AG10803 (cell line): ENCODE results near the gene HINT2.

Experiments used
- DNase-seq: peaks from one replicate; pipeline ENCODE4 v3.0.0; 2010; ENCODE audit warnings: low read depth
- H3K4me3 ChIP-seq: 2 replicates; pipeline ENCODE4 v1.5.1; 2011; ENCODE audit warnings: mild to moderate bottlenecking, low read length, control low read depth
- TF ChIP-seq, protein P1 (sequence below): conservative IDR thresholded peaks from 2 replicates; pipeline ENCODE4 v1.5.1; 2011; ENCODE audit warnings: mild to moderate bottlenecking, low read length, control low read depth, inconsistent platforms

Gene HINT2

DNA sequence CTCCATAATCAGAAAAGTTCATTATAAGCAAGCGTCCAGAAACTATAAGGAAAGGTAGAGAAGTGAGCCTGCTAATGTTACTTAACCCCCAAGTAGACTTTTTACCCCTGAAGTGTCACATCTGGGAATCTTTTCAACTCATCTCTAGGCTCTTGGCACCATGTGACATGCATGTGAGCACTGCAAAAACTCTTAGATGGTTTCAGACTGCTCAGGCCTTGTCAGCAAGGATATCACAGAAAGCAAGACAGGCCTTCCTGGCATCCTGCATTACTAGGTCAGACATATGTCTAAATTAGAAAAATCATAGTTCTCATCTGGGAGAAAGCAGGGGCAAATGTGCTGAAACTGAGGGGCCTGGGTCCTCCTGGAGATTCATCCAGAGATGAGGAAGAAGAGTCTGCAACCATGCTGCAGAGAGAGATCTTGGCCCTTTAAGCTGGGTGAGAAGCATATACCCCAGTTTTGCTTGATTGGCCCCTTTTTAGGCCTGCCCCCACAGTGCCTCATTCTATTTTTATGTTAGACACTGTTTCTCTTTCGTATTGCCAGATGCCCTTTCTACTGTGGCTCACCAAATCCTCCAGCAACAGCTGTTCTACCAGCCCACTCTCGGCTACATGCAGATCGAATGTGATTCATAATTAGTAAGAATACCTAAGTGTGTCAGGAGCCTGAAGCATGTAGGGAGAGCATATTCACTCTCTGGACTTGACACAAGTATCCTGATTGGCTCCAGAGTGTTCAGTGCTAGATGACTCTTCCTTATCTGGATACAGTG, 33.1 kb upstream of the HINT2 start:
- TF ChIP-seq, protein P1, sequence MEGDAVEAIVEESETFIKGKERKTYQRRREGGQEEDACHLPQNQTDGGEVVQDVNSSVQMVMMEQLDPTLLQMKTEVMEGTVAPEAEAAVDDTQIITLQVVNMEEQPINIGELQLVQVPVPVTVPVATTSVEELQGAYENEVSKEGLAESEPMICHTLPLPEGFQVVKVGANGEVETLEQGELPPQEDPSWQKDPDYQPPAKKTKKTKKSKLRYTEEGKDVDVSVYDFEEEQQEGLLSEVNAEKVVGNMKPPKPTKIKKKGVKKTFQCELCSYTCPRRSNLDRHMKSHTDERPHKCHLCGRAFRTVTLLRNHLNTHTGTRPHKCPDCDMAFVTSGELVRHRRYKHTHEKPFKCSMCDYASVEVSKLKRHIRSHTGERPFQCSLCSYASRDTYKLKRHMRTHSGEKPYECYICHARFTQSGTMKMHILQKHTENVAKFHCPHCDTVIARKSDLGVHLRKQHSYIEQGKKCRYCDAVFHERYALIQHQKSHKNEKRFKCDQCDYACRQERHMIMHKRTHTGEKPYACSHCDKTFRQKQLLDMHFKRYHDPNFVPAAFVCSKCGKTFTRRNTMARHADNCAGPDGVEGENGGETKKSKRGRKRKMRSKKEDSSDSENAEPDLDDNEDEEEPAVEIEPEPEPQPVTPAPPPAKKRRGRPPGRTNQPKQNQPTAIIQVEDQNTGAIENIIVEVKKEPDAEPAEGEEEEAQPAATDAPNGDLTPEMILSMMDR: no peak
- DNase-seq: peak; percentile 89
- H3K4me3 ChIP-seq: no peak overlapping the region

GRCh38 chr9:35845824-35846771, 31.3 kb upstream of the HINT2 start:
- DNase-seq: no peak
- no peak overlapping the region for H3K4me3 ChIP-seq
- TF ChIP-seq, protein P1: no peak

DNA sequence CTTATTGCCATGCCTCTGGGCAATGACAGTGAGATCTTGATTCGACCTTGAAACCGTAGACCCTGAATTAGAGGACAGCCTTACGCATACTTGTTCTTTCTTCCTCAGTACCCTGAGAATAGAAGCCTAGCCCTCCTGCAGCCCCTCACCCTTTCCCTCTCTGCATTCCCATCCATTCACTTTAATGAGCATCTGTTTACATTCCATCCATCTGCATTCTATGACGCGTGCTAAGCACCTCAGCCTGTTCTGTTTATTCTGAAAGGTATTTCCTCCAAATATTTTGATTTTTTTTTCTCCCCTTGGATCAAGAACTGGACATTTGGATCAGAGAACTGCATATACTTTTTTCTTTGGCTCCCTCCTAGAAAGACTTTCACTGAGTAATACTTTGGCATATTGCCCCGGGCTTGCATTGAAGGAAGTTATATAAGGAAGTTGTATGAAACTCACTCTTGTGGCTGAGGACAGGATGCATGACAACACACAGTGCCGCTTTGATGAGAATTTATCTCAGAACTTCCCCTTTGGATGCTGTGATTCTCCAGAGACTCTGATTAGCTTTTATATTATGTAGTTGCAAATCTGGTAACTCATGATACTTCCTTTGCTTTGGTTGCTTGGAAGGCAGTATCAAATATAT, 29.9 kb upstream of the HINT2 start:
- H3K4me3 ChIP-seq: no peak overlapping the region
- TF ChIP-seq, protein P1: no peak
- peak; percentile 90 for DNase-seq

DNA sequence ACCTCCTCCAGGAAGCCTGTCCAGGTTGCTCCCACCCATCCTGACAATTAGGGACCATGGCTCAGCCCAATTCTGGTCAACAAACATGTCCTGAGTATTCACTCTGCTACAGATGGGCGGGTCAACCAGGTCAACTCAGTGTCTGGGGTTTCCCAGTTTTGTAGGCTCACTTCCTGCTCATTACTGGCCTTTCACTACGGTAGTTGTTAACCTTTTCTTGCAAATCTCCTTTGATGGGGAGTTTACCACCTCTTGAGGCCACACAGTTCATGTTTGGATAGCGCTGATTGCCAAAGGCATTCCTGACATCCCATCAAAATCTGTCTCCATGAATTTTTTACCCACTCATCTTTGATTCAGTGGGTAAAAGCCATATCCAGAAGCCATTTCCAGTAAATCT, 28.0 kb upstream of the HINT2 start:
- no peak for DNase-seq
- H3K4me3 ChIP-seq: no peak overlapping the region
- TF ChIP-seq, protein P1: no peak

DNA sequence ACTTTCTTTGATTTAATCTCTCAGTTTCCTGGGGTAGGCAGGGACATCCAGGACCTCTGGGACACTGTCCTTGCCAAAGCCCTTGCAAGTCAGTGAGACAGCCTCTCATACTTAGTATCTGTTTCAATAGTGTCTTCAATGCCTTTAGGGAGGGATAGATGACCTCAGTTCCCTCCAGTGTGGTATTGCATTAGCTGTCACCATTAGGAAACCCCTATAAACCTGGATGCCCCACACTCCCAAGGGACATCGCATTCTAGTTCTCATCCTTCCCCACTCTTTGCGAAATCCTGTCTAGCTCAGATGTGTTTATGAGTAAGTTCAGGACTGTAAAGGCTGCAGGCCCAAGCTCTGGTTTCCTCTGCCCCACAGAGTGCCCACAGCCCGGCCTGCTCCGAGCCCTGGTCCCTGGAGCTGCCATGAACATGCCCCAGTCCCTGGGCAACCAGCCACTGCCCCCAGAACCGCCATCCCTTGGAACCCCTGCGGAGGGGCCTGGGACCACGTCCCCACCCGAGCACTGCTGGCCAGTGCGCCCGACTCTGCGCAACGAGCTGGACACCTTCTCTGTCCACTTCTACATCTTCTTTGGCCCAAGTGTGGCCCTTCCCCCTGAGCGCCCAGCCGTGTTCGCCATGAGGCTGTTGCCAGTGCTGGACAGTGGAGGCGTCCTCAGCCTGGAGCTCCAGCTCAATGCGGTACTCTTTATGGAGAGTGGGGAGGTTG, 27.3 kb upstream of the HINT2 start:
- peak; percentile 70 for DNase-seq
- TF ChIP-seq, protein P1: no peak
- H3K4me3 ChIP-seq: no peak overlapping the region

DNA sequence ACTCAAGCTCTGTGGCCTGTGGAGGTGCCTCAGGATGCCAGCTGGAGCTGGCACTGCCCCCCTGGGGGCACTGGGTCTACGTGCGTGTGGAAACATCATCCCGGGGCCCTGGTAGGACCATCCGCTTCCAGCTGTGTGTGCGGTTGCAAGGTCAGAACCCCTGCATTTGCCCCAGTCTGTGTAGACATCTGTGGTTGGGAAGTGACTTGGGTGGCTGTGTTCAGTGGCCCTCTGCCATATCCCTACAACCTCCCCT, 26.7 kb upstream of the HINT2 start:
- no peak overlapping the region for H3K4me3 ChIP-seq
- DNase-seq: no peak
- TF ChIP-seq, protein P1: no peak
